Measurements from ENCODE around the gene PLXNB2. TPM values are rescaled to one million over a fixed set of nuclear protein-coding genes. Genes with fewer than 3 reads are reported as not detected.
A peak's percentile ranks its signal among the peaks of the same experiment; 100 is the strongest.

The PLXNB2 gene
- total RNA-seq, 4 donors from 2014 or later = 105 to 199 (median 155) TPM

- DNase-seq (ENCODE audit: low spot score in 2 of 2) = no peak
- TF ChIP-seq POLR2A (IDR thresholded peaks at IDR 0.05) = no peak
- TF ChIP-seq, protein P1, sequence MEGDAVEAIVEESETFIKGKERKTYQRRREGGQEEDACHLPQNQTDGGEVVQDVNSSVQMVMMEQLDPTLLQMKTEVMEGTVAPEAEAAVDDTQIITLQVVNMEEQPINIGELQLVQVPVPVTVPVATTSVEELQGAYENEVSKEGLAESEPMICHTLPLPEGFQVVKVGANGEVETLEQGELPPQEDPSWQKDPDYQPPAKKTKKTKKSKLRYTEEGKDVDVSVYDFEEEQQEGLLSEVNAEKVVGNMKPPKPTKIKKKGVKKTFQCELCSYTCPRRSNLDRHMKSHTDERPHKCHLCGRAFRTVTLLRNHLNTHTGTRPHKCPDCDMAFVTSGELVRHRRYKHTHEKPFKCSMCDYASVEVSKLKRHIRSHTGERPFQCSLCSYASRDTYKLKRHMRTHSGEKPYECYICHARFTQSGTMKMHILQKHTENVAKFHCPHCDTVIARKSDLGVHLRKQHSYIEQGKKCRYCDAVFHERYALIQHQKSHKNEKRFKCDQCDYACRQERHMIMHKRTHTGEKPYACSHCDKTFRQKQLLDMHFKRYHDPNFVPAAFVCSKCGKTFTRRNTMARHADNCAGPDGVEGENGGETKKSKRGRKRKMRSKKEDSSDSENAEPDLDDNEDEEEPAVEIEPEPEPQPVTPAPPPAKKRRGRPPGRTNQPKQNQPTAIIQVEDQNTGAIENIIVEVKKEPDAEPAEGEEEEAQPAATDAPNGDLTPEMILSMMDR (IDR thresholded peaks at IDR 0.05) = no peak
- intact Hi-C loops (cut with DNase I; ENCODE audit: low total_unique reads) = loop anchor here (5.0 kb wide), 1 partner anchor 89 kb away; the partner anchor contains the start of gene PPP6R2
- WGBS, 2 donors = 72 to 76% methylated on average over 21 to 22 of the region's 22 CpGs
- H3K4me3 ChIP-seq (ENCODE audit: low read depth, poor library complexity, severe bottlenecking) = no peak overlapping the region
Measured at GRCh38 chr22:50253046-50253915, 54.2 kb downstream of the PLXNB2 start.

DNA sequence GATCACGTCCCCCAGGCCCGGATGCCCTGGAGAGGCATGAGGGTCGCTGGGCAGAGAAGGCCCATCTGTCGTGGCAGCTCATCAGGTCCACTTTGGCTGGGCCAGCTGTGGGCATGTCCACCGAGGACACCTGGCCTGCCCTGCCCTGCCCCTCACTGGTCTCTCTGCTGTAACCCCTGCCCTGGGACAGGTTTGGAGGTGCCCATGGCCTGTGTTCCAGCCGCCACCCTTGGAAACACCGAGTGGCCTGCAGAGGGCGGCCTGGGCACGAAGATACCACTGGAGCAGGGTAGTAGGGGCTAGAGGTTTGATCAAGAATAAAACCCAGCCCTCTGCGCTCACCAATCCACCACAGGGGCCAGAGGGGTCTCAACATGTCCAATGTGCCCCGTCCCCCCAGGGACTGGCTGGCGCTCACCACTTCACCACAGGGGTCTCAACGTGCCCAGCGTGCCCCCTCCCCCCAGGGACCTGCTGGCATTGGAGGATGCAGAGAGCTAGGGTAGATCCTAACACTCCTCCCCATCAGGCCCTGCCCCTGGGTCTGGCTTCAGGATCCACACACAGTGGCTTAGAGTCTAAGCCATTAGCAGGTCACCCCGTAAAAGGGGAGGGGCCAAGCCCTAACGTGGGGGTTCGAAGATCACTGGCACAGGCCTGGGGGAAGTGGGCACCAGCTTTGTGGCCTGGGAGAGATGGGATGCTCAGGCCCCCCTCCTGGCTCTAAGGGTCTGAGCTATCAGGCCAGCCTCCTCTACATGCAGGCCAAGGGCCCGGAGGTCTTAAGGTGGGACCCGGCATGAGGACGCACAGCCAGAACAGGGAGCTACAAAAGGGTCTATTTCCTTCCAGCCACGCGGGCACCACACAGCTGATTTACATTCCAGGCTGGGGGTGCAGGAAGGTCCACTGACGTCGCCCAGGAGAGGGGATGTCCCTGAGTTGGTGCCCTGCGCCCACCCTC is 55.1 kb downstream of the PLXNB2 start:
- H3K4me3 ChIP-seq (ENCODE audit: low read depth, poor library complexity, severe bottlenecking) = no peak overlapping the region
- intact Hi-C loops (cut with DNase I; ENCODE audit: low total_unique reads) = loop anchor here (5.0 kb wide), 1 partner anchor 90 kb away; the partner anchor contains the start of gene PPP6R2
- 46 to 52% methylated on average over 18 to 24 of the region's 25 CpGs for WGBS, 2 donors
- DNase-seq (ENCODE audit: low spot score in 2 of 2) = peak; percentile 64 to 96
- no peak for TF ChIP-seq POLR2A (IDR thresholded peaks at IDR 0.05)
- TF ChIP-seq, protein P1 (IDR thresholded peaks at IDR 0.05) = no peak

DNA sequence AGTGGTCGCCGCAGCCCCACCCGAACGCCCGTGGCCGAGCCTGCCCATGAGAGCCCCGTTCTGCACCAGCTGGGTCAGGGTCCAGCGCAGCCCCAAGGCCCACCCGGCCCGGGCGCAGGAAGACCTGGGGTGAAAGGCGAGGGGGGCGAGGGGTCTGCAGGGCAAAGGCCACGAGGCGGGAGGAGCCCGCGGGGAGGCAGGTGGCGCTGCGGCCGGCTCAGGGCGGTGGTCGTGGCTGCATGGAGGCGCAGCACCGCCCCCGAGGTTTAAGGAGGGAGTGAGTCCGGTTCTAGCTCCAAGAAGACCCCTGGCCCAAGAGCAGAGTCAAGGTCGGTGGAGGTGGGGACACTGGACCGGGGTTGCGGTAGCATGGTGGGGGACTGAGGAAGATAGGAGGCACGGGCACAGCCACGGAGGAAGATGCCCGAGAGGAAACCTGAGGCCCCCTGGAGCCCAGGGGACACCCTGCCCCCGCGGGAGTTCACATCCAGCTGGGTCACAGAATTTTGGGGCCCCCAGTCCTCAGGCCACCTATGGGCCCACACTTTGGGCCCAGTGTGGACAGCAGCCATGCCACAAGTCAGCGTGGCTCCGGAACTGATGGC is 55.9 kb downstream of the PLXNB2 start:
- intact Hi-C loops (cut with DNase I; ENCODE audit: low total_unique reads) = loop anchor here (5.0 kb wide), 1 partner anchor 91 kb away; the partner anchor contains the start of gene PPP6R2
- WGBS, 2 donors = 9 to 22% methylated on average over 11 to 28 of the region's 36 CpGs

DNA sequence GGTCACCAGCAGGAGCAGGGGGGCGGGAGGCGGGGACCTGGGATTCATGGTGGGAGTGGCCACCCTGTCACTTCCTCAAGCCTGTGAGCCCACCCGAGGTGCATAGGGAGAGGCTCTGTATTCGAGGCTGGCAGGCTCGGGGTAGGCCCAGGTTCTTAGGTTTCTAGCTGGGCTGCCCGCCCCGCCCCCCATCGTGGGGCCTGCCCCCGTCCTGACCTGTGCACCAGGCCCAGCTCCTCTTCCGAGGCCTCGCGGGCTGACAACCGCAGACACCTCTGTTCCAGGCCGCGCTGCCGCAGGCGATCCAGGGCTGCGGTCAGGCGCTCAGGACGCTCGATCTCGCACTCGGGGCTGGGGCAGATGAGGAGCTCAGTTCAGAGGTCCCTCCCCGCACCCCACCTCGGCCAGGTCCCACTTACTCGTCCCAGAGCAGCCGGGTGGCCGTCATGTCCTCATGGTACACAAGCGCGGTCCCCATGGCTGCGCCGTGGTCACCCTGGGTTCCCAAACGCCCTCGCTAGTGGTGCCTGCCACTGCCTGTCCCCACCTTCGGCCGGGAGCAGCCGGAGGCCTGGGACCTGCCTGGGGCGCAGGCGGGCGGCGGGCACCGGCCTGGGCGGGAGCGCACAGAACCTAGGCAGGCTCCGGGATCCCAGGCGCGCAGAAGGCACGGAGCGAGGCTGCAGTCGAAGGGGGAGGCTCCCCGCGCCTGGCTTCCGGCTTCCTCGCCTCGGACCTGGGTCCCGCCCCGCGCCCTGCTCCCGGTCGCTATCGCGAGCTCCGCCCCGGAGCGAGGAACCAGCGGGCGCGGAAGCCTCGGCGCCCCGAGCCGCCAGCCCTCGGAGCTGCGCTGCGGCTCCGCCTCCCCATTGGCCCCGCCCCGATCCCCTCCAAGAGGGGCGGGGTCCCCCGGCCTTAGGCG is 56.6 kb downstream of the PLXNB2 start, which contains the start of gene HDAC10:
HDAC10 (minus strand) TSS at position 711 of the 922 bp plus-strand sequence; CDS start at position 478, 233 bp downstream.
- peak; percentile 63 to 96 for DNase-seq (ENCODE audit: low spot score in 2 of 2)
- 5% methylated on average over 24 of the region's 81 CpGs; no CpG with 5 or more reads in 1 of the 2 donors for WGBS, 2 donors
- TF ChIP-seq POLR2A (IDR thresholded peaks at IDR 0.05) = no peak
- TF ChIP-seq, protein P1 (IDR thresholded peaks at IDR 0.05) = no peak
- intact Hi-C loops (cut with DNase I; ENCODE audit: low total_unique reads) = loop anchor here (5.0 kb wide), 1 partner anchor 91 kb away; the partner anchor contains the start of gene PPP6R2
- peak within 1 kb of the TSS; percentile 47 for H3K4me3 ChIP-seq (ENCODE audit: low read depth, poor library complexity, severe bottlenecking)

More for the DNA sequence above, 55.9 kb downstream of the PLXNB2 start:
- no peak overlapping the region for H3K4me3 ChIP-seq (ENCODE audit: low read depth, poor library complexity, severe bottlenecking)
- DNase-seq (ENCODE audit: low spot score in 2 of 2) = no peak
- TF ChIP-seq POLR2A (IDR thresholded peaks at IDR 0.05) = no peak
- TF ChIP-seq, protein P1 (IDR thresholded peaks at IDR 0.05) = no peak

All from lower leg skin (tissue), 4 donors.